ENCODE data around the gene ADAMTS9. TPM values are rescaled to one million over a fixed set of nuclear protein-coding genes. Genes with fewer than 3 reads are reported as not detected.

The ADAMTS9 gene
- polyA plus RNA-seq, 4 donors = 0.54 to 11.3 (median 5.0) TPM

DNA sequence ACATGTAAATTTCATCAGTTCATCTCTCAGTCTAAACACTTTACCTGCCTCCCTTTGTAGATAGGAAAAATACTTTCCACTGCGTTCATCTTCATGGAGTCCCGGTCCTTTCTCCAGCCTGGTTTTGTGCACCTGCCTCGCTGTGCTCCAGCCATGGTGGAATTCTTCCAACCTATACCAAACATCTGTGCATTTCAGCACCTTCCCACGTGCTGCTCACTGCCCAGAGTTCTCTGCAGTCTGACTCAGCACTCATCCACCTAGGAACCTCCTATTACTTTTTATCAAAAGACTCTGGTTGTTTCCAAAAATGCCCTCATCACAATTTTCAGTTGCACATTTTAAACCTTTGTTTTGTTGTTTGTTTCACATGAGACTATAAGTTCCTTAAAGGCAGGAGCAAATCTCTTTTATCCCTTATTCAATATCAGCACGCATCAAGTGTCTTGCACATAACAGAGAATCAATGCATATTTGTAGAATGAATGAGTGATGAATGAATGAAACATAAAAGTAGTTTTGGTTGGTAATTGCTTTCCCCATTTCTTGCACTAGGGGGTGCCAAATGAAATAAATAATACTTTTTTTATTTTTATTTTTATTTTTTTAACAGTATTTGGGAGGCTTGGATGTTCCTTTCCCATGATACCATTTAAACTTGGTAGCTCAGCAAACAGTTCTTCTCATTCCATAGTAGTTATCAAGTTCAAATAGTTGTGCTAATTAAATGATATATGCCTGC is 30.2 kb upstream of the ADAMTS9 start:
- WGBS, 3 donors = 66 to 81% (median 69%) methylated on average over 5 of the region's 5 CpGs
- Histone ChIP-seq H3K27ac (ENCODE audit: low read depth in 1 of 3, low read length in 2 of 3) (no peak overlapping the region), H3K4me1 (ENCODE audit: control insufficient read depth in 3 of 3, insufficient read depth in 2 of 3, low read depth in 1 of 3, low read length in 2 of 3) (no peaks in the 10 kb centered on the region), H3K4me3 (ENCODE audit: low read depth in 1 of 3, low read length in 3 of 3) (no peak overlapping the region), H3K9me3 (ENCODE audit: control insufficient read depth in 2 of 2, insufficient read depth in 1 of 2, low read depth in 1 of 2, low read length in 1 of 2) (no peaks in the 10 kb centered on the region), H3K36me3 (ENCODE audit: control insufficient read depth in 3 of 3, insufficient read depth in 2 of 3, low read depth in 1 of 3, low read length in 3 of 3) (no peaks in the 10 kb centered on the region), H3K27me3 (ENCODE audit: control insufficient read depth in 3 of 3, insufficient read depth in 3 of 3, low read length in 3 of 3) (peaks cover 0 to 3% (median 0%) of the 10 kb centered on the region in 3 donors)
- no peak for FAIRE-seq
- no peak for DNase-seq

DNA sequence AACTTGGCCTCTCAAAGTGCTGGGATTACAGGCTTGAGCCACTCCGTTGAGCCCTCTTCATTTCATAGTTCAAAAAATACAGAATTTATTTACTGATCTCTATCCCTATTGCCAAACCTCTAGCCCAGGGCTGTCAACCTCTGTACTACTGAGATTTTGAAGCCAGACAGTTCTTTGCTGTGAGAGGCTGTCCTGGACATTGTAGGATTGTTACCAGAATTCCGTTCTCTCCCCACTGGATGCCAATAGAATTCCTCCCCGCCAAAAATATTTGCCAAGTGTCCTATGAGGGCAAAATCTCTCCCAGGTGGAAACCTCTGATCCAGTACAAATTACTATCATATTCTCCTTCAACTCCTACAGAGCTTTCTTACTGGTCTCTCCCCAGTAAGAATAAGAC is 29.6 kb upstream of the ADAMTS9 start:
- no peak for FAIRE-seq
- WGBS, 3 donors = 90 to 93% (median 91%) methylated on average over 3 of the region's 3 CpGs

DNA sequence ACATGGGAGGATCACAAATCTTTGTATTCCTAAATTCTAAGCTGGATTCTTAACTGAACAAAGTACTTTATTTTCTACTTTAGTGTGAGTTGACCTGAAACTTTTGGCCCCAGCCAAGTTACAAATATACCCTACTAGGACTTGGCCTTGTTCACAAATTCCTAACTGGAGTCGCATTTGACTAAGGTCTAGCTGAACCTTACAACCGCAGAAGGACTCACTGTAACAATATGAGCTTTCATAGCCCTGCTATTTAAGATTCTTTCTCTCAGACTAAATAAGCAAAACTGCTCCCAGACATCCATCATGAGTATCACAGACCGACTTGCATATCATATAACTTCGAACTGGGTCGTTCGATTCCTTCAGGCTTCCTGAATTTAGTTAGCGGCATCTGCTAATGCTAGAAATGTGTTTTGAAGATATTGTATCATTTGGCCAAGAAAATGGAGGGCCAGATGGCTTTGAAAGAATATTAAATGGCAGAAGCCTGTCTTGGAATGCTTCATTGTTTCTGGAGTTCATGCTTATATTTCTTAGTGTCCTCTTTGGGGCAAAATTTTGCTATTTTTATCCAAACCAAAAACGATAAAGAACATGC is 28.4 kb upstream of the ADAMTS9 start:
- H3K36me3 ChIP-seq (ENCODE audit: control insufficient read depth in 3 of 3, insufficient read depth in 2 of 3, low read depth in 1 of 3, low read length in 3 of 3) = no peaks in the 10 kb centered on the region
- 72 to 93% (median 88%) methylated on average over 8 of the region's 8 CpGs for WGBS, 3 donors

More for the DNA sequence above, 29.6 kb upstream of the ADAMTS9 start:
- Histone ChIP-seq H3K36me3 (ENCODE audit: control insufficient read depth in 3 of 3, insufficient read depth in 2 of 3, low read depth in 1 of 3, low read length in 3 of 3) (no peaks in the 10 kb centered on the region), H3K4me1 (ENCODE audit: control insufficient read depth in 3 of 3, insufficient read depth in 2 of 3, low read depth in 1 of 3, low read length in 2 of 3) (no peaks in the 10 kb centered on the region), H3K27me3 (ENCODE audit: control insufficient read depth in 3 of 3, insufficient read depth in 3 of 3, low read length in 3 of 3) (peaks cover 0 to 3% (median 0%) of the 10 kb centered on the region in 3 donors), H3K27ac (ENCODE audit: low read depth in 1 of 3, low read length in 2 of 3) (no peak overlapping the region), H3K9me3 (ENCODE audit: control insufficient read depth in 2 of 2, insufficient read depth in 1 of 2, low read depth in 1 of 2, low read length in 1 of 2) (no peaks in the 10 kb centered on the region), H3K4me3 (ENCODE audit: low read depth in 1 of 3, low read length in 3 of 3) (no peak overlapping the region)
- DNase-seq = no peak

DNA sequence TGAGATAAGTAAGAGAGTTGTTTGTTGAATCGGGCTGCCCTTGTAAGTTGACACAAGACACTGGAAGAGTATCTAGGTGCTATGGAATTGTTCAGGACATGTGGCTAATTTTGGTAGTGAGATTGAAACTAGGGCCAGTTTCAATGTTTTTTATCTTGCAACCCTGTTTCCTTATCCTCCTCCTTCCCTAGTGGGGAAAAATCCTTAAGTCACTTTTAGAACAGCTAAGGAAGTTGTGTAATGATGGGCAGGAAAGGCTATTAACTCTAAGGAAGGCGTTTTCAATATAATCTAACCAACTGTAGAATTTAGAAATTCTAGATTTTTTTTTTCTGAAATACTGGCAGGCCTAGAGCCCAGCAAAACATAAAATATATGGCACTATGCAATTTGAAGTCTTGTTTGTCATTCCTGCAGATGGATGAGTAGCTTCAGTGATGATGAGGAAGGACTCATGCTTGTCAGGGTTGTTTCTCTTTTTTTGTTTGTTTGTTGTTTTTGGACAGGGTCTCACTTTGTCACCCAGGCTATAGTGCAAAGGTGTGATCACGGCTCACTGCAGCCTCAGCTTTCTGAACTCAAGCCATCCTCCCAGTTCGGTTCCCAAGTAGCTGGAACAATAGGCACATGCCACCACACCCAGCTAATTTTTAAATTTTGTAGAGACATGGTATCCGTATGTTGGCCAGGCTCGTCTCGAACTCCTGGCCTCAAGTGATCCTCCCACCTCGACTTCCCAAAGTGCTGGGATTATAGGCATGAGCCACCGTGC is 27.6 kb upstream of the ADAMTS9 start:
- 79 to 86% (median 79%) methylated on average over 9 of the region's 9 CpGs for WGBS, 3 donors
- Histone ChIP-seq H3K27ac (ENCODE audit: low read depth in 1 of 3, low read length in 2 of 3) (no peak overlapping the region), H3K4me3 (ENCODE audit: low read depth in 1 of 3, low read length in 3 of 3) (no peak overlapping the region), H3K9me3 (ENCODE audit: control insufficient read depth in 2 of 2, insufficient read depth in 1 of 2, low read depth in 1 of 2, low read length in 1 of 2) (no peaks in the 10 kb centered on the region), H3K27me3 (ENCODE audit: control insufficient read depth in 3 of 3, insufficient read depth in 3 of 3, low read length in 3 of 3) (peaks cover 0 to 3% (median 0%) of the 10 kb centered on the region in 3 donors), H3K36me3 (ENCODE audit: control insufficient read depth in 3 of 3, insufficient read depth in 2 of 3, low read depth in 1 of 3, low read length in 3 of 3) (no peaks in the 10 kb centered on the region), H3K4me1 (ENCODE audit: control insufficient read depth in 3 of 3, insufficient read depth in 2 of 3, low read depth in 1 of 3, low read length in 2 of 3) (no peaks in the 10 kb centered on the region)
- DNase-seq (no peak), FAIRE-seq (no peak)

More for the DNA sequence above, 28.4 kb upstream of the ADAMTS9 start:
- DNase-seq = no peak
- Histone ChIP-seq H3K27me3 (ENCODE audit: control insufficient read depth in 3 of 3, insufficient read depth in 3 of 3, low read length in 3 of 3) (peaks cover 0 to 3% (median 0%) of the 10 kb centered on the region in 3 donors), H3K4me1 (ENCODE audit: control insufficient read depth in 3 of 3, insufficient read depth in 2 of 3, low read depth in 1 of 3, low read length in 2 of 3) (no peaks in the 10 kb centered on the region), H3K9me3 (ENCODE audit: control insufficient read depth in 2 of 2, insufficient read depth in 1 of 2, low read depth in 1 of 2, low read length in 1 of 2) (no peaks in the 10 kb centered on the region), H3K27ac (ENCODE audit: low read depth in 1 of 3, low read length in 2 of 3) (no peak overlapping the region), H3K4me3 (ENCODE audit: low read depth in 1 of 3, low read length in 3 of 3) (no peak overlapping the region)
- FAIRE-seq = no peak

DNA sequence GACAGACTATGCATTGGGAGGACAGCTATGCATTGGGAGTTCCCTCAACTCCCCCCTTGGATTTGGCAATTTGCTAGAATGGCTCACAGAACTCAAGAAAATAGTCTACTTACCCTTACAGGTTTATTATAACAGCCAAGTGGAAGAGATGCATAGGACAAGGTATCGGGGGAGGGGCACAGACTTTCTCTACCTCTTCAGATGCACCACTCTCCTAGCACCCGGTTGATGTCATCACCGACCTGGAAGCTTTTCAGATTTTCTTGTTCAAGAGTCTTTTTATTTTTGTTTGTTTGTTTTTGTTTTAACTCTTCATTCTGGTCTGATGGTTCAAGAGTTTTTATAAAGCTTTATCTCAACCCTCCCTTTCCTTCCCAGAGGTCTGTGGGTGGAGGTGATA is 20.7 kb upstream of the ADAMTS9 start:
- no peaks in the 10 kb centered on the region for H3K4me1 ChIP-seq (ENCODE audit: control insufficient read depth in 3 of 3, insufficient read depth in 2 of 3, low read depth in 1 of 3, low read length in 2 of 3)
- peaks cover 0 to 3% (median 0%) of the 10 kb centered on the region in 3 donors for H3K27me3 ChIP-seq (ENCODE audit: control insufficient read depth in 3 of 3, insufficient read depth in 3 of 3, low read length in 3 of 3)
- FAIRE-seq = no peak
- 84 to 91% (median 84%) methylated on average over 3 of the region's 3 CpGs for WGBS, 3 donors
- no peak overlapping the region for H3K4me3 ChIP-seq (ENCODE audit: low read depth in 1 of 3, low read length in 3 of 3)
- H3K36me3 ChIP-seq (ENCODE audit: control insufficient read depth in 3 of 3, insufficient read depth in 2 of 3, low read depth in 1 of 3, low read length in 3 of 3) = no peaks in the 10 kb centered on the region
- H3K27ac ChIP-seq (ENCODE audit: low read depth in 1 of 3, low read length in 2 of 3) = no peak overlapping the region
- no peak for DNase-seq
- no peaks in the 10 kb centered on the region for H3K9me3 ChIP-seq (ENCODE audit: control insufficient read depth in 2 of 2, insufficient read depth in 1 of 2, low read depth in 1 of 2, low read length in 1 of 2)

DNA sequence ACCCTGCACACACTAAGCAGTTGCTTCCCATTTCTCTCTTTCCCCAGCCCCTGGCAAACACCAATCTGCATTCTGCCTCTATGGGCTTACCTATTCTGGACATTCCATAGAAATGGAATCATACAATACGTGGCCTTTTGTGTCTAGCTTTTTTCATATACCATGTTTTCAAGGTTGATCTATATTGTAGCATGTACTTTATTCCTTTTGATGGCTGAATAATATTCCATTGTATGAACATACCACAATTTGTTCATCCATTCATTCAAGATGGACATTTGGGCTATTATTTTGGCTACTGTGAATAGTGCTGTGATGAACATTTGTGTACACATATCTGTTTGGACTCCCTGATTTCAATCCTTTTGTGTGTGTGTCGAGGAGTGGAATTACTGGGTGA is 18.1 kb upstream of the ADAMTS9 start:
- no peak overlapping the region for H3K4me3 ChIP-seq (ENCODE audit: low read depth in 1 of 3, low read length in 3 of 3)
- H3K4me1 ChIP-seq (ENCODE audit: control insufficient read depth in 3 of 3, insufficient read depth in 2 of 3, low read depth in 1 of 3, low read length in 2 of 3) = no peaks in the 10 kb centered on the region
- WGBS, 3 donors = 84 to 88% (median 86%) methylated on average over 2 of the region's 2 CpGs
- H3K27me3 ChIP-seq (ENCODE audit: control insufficient read depth in 3 of 3, insufficient read depth in 3 of 3, low read length in 3 of 3) = no peaks in the 10 kb centered on the region
- H3K36me3 ChIP-seq (ENCODE audit: control insufficient read depth in 3 of 3, insufficient read depth in 2 of 3, low read depth in 1 of 3, low read length in 3 of 3) = no peaks in the 10 kb centered on the region
- no peak overlapping the region for H3K27ac ChIP-seq (ENCODE audit: low read depth in 1 of 3, low read length in 2 of 3)
- no peaks in the 10 kb centered on the region for H3K9me3 ChIP-seq (ENCODE audit: control insufficient read depth in 2 of 2, insufficient read depth in 1 of 2, low read depth in 1 of 2, low read length in 1 of 2)
- FAIRE-seq (no peak), DNase-seq (no peak)

DNA sequence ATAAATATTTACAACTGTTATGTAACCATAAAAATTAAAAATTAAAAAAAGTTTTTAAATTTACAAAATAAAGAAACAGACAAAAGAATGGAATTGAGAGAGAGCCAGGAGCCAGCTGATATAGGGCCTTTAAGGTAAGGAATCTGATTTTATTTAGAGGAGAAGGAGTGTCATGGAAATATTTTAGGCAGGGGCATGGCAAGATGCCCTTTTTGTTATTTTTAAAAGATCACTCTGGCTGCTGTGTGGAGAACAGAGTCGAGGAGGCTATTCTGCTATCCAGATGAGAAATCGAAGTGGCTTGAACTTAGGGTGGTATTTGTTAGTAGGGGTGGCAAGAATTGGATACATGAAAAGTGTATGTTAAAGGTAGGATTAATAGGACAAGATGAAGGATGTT is 9.1 kb upstream of the ADAMTS9 start:
- no peaks in the 10 kb centered on the region for H3K9me3 ChIP-seq (ENCODE audit: control insufficient read depth in 2 of 2, insufficient read depth in 1 of 2, low read depth in 1 of 2, low read length in 1 of 2)
- H3K4me1 ChIP-seq (ENCODE audit: control insufficient read depth in 3 of 3, insufficient read depth in 2 of 3, low read depth in 1 of 3, low read length in 2 of 3) = no peaks in the 10 kb centered on the region
- H3K27ac ChIP-seq (ENCODE audit: low read depth in 1 of 3, low read length in 2 of 3) = no peak overlapping the region
- DNase-seq (no peak), FAIRE-seq (no peak)
- WGBS, 3 donors = 73 to 91% (median 82%) methylated on average over 2 of the region's 2 CpGs
- H3K27me3 ChIP-seq (ENCODE audit: control insufficient read depth in 3 of 3, insufficient read depth in 3 of 3, low read length in 3 of 3) = no peaks in the 10 kb centered on the region
- H3K4me3 ChIP-seq (ENCODE audit: low read depth in 1 of 3, low read length in 3 of 3) = no peak overlapping the region
- no peaks in the 10 kb centered on the region for H3K36me3 ChIP-seq (ENCODE audit: control insufficient read depth in 3 of 3, insufficient read depth in 2 of 3, low read depth in 1 of 3, low read length in 3 of 3)

DNA sequence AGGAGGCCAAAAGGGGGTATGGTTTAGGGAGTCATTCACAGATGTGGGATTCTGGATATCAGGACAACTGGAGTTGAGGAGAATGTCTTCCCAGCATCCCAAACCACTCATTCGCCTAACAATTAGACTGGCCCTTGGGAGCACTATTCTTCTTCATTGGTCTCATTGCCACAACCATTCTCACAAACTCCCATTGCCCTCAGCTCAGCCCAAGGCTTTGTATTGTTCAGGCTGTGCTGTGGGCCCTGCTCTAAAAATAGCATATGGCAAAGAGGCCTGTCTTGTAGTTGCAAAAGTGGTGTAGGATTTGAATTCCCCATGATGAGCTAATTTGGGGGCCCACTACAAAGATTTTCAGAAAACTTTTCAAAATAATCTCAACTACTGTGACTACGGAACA is 6.3 kb upstream of the ADAMTS9 start:
- no peak for DNase-seq
- H3K27me3 ChIP-seq (ENCODE audit: control insufficient read depth in 3 of 3, insufficient read depth in 3 of 3, low read length in 3 of 3) = peaks cover 0 to 5% (median 0%) of the 10 kb centered on the region in 3 donors
- H3K36me3 ChIP-seq (ENCODE audit: control insufficient read depth in 3 of 3, insufficient read depth in 2 of 3, low read depth in 1 of 3, low read length in 3 of 3) = no peaks in the 10 kb centered on the region
- H3K9me3 ChIP-seq (ENCODE audit: control insufficient read depth in 2 of 2, insufficient read depth in 1 of 2, low read depth in 1 of 2, low read length in 1 of 2) = no peaks in the 10 kb centered on the region
- H3K4me3 ChIP-seq (ENCODE audit: low read depth in 1 of 3, low read length in 3 of 3) = no peak overlapping the region
- no peak overlapping the region for H3K27ac ChIP-seq (ENCODE audit: low read depth in 1 of 3, low read length in 2 of 3)
- WGBS, 3 donors = 92 to 96% (median 93%) methylated on average over 2 of the region's 2 CpGs
- no peaks in the 10 kb centered on the region for H3K4me1 ChIP-seq (ENCODE audit: control insufficient read depth in 3 of 3, insufficient read depth in 2 of 3, low read depth in 1 of 3, low read length in 2 of 3)
- FAIRE-seq = no peak
